ENCODE results near the gene ACAD8. TPM values are rescaled to one million over a fixed set of nuclear protein-coding genes. Genes with fewer than 3 reads are reported as not detected.

The ACAD8 gene
- total RNA-seq, 2 donors from 2014 or later = 17.9 to 35.3 TPM

- no peak overlapping the region for H3K4me3 ChIP-seq
- TF ChIP-seq CTCF (IDR thresholded peaks at IDR 0.05) = no peak
- H3K27me3 ChIP-seq (replicated peaks; ENCODE audit: insufficient read depth) = no peaks in the 10 kb centered on the region
- H3K27ac ChIP-seq = no peak overlapping the region
- no peak for ATAC-seq (ENCODE audit: insufficient number of reproducible peaks, low FRiP score, low read depth)
- no peaks in the 10 kb centered on the region for H3K4me1 ChIP-seq (ENCODE audit: control insufficient read depth in 1 of 2, low read depth in 2 of 2)
- H3K36me3 ChIP-seq = no peaks in the 10 kb centered on the region
- no peak for DNase-seq (ENCODE audit: low spot score)
- no peaks in the 10 kb centered on the region for H3K9me3 ChIP-seq
These were observed 36.6 kb upstream of the ACAD8 start for GRCh38 chr11:134216816-134217215.

- Histone ChIP-seq H3K27me3 (replicated peaks; ENCODE audit: insufficient read depth) (no peaks in the 10 kb centered on the region), H3K4me1 (ENCODE audit: control insufficient read depth in 1 of 2, low read depth in 2 of 2) (peaks cover 21 to 26% of the 10 kb centered on the region in 2 donors), H3K9me3 (no peaks in the 10 kb centered on the region), H3K27ac (no peak overlapping the region), H3K4me3 (peak overlapping the region; percentile 89), H3K36me3 (no peaks in the 10 kb centered on the region)
- ATAC-seq (ENCODE audit: insufficient number of reproducible peaks, low FRiP score, low read depth) (no peak), DNase-seq (ENCODE audit: low spot score) (no peak)
- TF ChIP-seq CTCF (IDR thresholded peaks at IDR 0.05) = no peak
These were observed 30.2 kb upstream of the ACAD8 start for GRCh38 chr11:134223121-134223520.

- ATAC-seq (ENCODE audit: insufficient number of reproducible peaks, low FRiP score, low read depth) (peak; percentile 92), DNase-seq (ENCODE audit: low spot score) (peak; percentile 92)
- H3K9me3 ChIP-seq = no peaks in the 10 kb centered on the region
- no peaks in the 10 kb centered on the region for H3K36me3 ChIP-seq
- H3K27ac ChIP-seq = peak within 1 kb of the TSS; percentile 89 to 94
- H3K4me3 ChIP-seq = peak within 1 kb of the TSS; percentile 89
- no peaks in the 10 kb centered on the region for H3K27me3 ChIP-seq (replicated peaks; ENCODE audit: insufficient read depth)
- H3K4me1 ChIP-seq (ENCODE audit: control insufficient read depth in 1 of 2, low read depth in 2 of 2) = peaks cover 21 to 26% of the 10 kb centered on the region in 2 donors
- TF ChIP-seq CTCF (IDR thresholded peaks at IDR 0.05) = peak; percentile 19
These were observed 29.3 kb upstream of the ACAD8 start, which contains the start of the genes NCAPD3 and VPS26B for GRCh38 chr11:134223836-134224709. Gene NCAPD3, minus strand, starts transcription at chr11:134223967. Its CDS starts 41 bp downstream, at chr11:134223926. Gene VPS26B, plus strand, starts transcription at chr11:134224671. Its CDS starts 452 bp downstream, at chr11:134225123.

GRCh38 chr11:134224710-134225664, 28.4 kb upstream of the ACAD8 start:
- peak overlapping the region; percentile 89 for H3K4me3 ChIP-seq
- ATAC-seq (ENCODE audit: insufficient number of reproducible peaks, low FRiP score, low read depth) (peak; percentile 4), DNase-seq (ENCODE audit: low spot score) (peak; percentile 22)
- TF ChIP-seq CTCF (IDR thresholded peaks at IDR 0.05) = no peak
- H3K27ac ChIP-seq = peak overlapping the region; percentile 89 to 94
- H3K4me1 ChIP-seq (ENCODE audit: control insufficient read depth in 1 of 2, low read depth in 2 of 2) = peaks cover 21 to 26% of the 10 kb centered on the region in 2 donors
- H3K27me3 ChIP-seq (replicated peaks; ENCODE audit: insufficient read depth) = no peaks in the 10 kb centered on the region
- no peaks in the 10 kb centered on the region for H3K9me3 ChIP-seq
- no peaks in the 10 kb centered on the region for H3K36me3 ChIP-seq
